Femur (tissue), 1 donor: ENCODE measurements around the gene EEFSEC.

Experiments used
- DNase-seq: peaks from one replicate; pipeline ENCODE4 v3.0.0-alpha.2; 2017

The EEFSEC gene

DNA sequence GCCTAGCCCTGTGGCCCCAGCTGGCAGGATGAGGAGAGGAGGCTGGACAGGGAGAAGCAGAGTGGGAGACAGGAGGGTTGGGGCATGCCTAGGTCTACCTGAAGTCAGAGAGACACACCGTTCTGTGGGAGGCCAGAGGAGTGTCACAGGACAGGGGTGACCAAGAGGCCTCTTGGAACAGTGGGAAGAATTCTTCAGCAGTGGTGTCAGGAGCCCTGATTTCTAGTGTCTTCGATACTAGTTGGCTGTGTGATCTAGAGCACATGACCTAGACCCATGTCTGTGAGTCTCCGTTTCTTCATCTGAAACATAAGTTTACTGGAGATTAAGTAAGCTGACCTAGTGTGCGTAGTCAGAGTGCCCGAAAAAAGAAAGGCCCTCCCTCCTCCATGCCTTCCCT, 92.2 kb downstream of the EEFSEC start:
- DNase-seq: no peak

- DNase-seq: no peak
These were observed 94.6 kb downstream of the EEFSEC start for GRCh38 chr3:128247666-128248409.

GRCh38 chr3:128252083-128252482, 98.8 kb downstream of the EEFSEC start:
- no peak for DNase-seq

DNA sequence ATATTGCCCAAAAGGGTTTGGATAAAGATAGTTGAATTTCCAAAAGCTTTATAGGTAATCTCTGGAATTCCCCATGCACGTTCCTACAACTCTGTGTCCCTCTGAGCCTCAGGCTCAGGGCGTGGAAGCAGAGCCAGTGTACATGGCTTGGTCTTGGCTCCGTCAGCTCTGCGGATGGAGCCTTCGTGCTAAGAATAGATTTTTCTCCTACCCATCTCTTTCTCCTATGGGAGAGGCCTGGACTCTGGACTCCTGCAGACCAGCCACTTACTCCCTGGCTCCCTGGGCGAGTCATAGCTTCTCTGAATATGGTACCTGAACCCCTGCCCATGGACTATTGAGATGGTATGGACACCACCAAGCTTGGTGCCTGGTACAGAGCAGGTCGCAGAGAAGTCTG, 99.9 kb downstream of the EEFSEC start:
- DNase-seq: no peak

DNA sequence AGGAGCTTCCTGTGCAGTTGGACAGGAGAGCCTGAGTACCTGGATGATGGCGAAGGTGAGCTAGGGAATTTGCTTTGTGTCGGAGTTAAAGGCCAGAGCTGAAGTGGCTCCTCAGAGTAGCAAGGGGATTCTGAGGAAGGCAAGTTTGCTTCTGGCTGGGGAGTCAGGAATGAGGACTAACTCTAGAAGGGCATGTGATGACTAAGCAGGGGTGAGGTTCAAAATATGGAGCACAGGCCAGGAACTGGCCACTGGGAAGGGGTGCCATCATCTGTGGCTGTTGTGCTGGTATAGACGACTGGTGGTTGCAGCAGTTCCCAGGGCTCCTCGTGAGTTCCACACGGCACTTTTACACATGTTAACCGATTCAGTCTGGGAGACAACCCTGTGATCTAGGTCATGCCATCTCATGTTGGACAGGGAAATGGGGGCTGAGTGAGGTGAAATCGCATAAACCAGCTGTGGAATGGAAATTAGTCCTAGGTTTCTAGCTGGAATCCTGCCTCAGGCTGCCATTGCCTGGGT, 100.8 kb downstream of the EEFSEC start:
- no peak for DNase-seq

DNA sequence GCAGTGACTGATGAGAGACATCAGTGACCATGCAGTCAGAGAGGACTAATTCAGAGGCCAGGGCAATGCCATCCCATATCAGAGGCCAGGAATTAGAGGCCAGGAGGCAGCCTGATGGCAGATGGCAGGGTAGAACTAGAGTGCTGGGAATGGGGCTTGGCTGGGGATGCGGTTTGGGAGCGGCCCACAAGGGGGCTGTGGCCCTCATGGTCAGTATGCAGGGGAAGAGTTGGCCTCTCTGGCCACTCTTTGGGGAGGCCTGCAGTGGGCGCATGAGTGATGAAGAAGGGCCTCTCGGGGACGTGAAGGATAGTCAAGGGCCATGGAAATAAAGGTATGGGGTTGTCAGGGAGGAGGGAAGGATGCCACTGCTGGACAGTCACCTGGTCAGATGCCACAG, 101.7 kb downstream of the EEFSEC start:
- DNase-seq: no peak

DNA sequence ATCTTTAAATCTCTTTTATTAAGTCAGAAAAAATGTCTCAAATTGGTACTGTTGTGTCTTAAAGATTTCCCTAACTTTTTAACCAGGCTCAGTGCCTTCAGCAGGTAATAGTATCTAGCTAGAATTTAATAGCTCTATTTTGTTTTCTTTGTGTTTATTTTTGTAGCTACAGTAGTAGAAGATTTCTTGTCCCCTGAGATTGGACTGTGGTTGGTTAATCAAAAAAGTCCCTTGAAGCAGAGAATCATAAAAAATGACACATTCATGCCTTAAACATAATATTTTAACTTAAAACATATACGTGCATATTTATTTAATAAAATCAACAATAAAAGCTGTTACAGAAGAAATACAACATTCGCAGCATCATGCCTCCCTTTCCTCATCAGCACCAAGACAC, 102.8 kb downstream of the EEFSEC start:
- DNase-seq: no peak

- no peak for DNase-seq
These were observed 104.4 kb downstream of the EEFSEC start for GRCh38 chr3:128257632-128258031.

GRCh38 chr3:128260275-128260674, 107.0 kb downstream of the EEFSEC start:
- no peak for DNase-seq

DNA sequence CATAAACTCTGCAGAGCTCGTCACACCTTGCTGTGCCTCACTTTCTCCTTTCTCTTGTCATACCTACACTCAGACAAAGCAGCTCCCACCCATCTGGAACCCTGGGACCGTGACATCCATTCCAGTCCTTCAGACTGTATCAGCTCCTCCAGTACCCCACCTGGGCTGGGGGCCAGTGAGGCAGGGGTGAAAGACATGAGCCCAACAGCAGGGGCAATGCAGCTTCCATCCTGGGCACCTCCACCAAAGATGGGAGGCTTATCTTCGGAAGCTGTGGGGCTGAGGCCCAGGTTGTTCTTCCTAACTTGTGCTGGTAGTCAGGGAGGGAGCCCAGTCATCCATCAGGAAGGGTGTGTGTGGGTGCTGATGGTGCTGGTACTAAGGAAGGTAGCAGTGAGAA, 109.2 kb downstream of the EEFSEC start:
- DNase-seq: no peak

- no peak for DNase-seq
These were observed 109.8 kb downstream of the EEFSEC start for GRCh38 chr3:128263118-128263517.

DNA sequence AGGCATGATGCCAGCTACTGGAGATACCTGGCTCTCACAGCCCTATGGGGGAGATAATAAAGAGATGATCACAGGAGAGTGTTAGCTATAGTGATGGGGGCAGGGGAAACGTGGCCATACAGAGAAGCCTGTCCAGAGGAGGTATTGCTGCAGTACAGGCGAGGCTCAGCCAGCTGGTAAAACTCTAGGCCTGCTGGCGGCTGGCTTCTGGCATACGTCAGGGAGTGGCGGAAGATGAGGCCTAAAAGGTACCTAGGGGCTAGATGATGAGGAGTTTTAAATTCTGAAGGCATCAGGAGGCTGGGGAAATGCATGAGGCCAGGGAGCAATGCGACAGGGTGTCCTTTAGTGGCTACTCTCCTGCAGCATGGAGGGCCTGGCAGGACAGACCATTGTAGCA, 110.7 kb downstream of the EEFSEC start:
- no peak for DNase-seq

DNA sequence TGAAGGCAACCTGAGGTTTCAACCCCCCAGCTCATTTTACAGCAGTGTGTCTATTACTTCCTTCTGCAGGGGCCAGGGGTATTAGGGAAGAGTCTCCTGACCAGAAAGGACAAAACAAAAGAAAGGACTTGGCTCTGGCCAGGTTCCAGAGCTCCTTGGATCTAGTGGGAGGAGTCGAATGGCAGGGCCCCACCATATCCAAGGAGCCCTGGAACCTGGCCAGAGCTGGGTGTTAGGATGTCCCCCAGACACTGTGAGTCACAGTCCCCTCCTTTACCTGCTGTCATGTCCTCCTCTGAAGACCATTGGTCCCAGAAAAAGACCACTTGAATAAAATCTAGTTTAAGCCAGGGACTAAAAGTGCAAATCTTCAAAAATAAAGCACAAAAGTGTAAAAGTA, 113.2 kb downstream of the EEFSEC start:
- DNase-seq: no peak

GRCh38 chr3:128267541-128267940, 114.3 kb downstream of the EEFSEC start:
- DNase-seq: no peak

- no peak for DNase-seq
These were observed 115.9 kb downstream of the EEFSEC start for GRCh38 chr3:128269006-128269775.

DNA sequence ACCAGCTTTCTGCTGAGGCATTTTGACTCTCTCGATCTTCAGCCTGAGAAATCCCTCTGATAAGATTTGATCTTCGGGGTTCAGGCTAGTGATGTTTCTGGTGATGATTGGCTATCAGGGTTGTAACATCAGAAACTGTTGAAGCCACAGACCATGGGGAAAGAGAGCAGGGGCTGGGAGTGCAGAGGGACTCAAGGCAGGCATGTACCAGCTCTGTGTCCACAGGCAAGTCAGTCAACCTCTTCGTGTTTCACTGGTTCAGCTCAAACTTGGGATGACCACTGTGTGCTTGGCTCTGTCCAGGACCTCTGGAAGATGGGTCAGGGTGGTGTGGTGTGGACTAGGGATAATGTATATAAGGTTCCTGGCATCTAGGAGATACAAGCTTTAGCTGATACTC, 116.5 kb downstream of the EEFSEC start:
- DNase-seq: no peak

GRCh38 chr3:128270559-128271492, 117.5 kb downstream of the EEFSEC start:
- no peak for DNase-seq

- DNase-seq: no peak
These were observed 118.5 kb downstream of the EEFSEC start for GRCh38 chr3:128271536-128272332.

GRCh38 chr3:128273109-128273840, 120.0 kb downstream of the EEFSEC start:
- no peak for DNase-seq

DNA sequence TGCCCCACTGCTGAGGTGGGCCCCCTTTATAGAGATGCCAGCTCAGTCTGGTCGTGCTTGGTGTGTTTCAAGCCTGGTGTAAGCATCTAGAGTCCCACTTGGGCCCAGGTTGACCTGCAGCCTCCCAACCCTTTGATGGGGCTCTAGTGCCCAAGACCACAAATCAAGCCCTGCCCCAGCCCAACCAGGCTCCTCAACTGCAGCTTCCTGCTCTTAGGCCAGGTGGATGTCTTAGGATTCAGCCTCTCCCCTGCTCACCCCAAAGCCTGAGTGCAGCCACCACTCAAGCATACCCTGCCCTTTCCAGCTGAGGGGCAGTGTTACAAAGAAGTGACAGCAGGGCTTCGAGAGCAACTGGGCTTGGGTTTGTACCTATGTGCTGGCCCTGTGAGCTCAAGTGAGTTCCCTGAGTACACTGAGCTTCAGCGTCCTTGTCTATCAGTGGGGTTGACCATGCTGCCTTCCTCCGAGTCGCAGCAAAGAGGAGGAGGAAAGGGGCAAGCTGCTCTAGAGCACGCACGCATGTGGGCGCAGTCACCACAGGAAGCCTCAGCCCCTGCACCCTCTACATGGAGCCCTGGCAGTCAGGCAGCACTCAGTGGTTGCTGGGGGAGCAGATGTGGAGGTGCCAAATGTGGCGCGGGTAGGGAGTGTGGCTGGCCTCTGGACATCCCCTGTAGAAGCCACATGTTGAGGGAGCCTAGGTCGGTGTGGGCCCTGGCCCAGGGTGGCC, 120.7 kb downstream of the EEFSEC start:
- no peak for DNase-seq

- no peak for DNase-seq
These were observed 121.6 kb downstream of the EEFSEC start for GRCh38 chr3:128274837-128275236.
